A673 (cell line): ENCODE results near the gene TAOK3. TPM values are rescaled to one million over a fixed set of nuclear protein-coding genes. Genes with fewer than 3 reads are reported as not detected.

Experiments
- BruUV-seq: library from RNA; stranded (reverse); fragments of 400-500 nt; replicated peaks from 2 replicates; lab custom pipeline; 2021; lab: Mats Ljungman, UMichigan
- CTCF ChIA-PET: fragments of 300-600 bp; sonication (Branson Sonifier 250); formaldehyde crosslinking; loops from one replicate; lab custom pipeline; 2022; ENCODE audit warnings: antibody characterized with exemption; lab: Charles Lee
- POLR2A ChIA-PET: fragments of 300-600 bp; sonication (Branson Sonifier 250); formaldehyde crosslinking; loops from one replicate; lab custom pipeline; 2022; ENCODE audit warnings: antibody characterized with exemption; ENCODE audit not compliant: low non-redundant PET; lab: Charles Lee
- DNase-seq: peaks from one replicate; pipeline ENCODE4 v3.0.0-alpha.2; 2015; ENCODE audit warnings: low spot score
- H3K27ac ChIP-seq: fragments of 200-600 bp; sonication (generic); 2 replicates; pipeline ENCODE4 v1.5.1; 2016; ENCODE audit warnings: mixed run types, low read depth, mild to moderate bottlenecking, mixed read lengths, antibody characterized with exemption, low read length; ENCODE audit not compliant: poor library complexity, severe bottlenecking
- H3K27me3 ChIP-seq: fragments of 200-600 bp; sonication (generic); replicated peaks from 2 replicates; pipeline ENCODE4 v1.6.1; 2017; ENCODE audit warnings: mixed run types, low read depth, mild to moderate bottlenecking, mixed read lengths, antibody characterized with exemption, low read length; ENCODE audit not compliant: insufficient read depth, poor library complexity
- H3K36me3 ChIP-seq: fragments of 200-600 bp; sonication (generic); 2 replicates; pipeline ENCODE4 v1.6.1; 2016; ENCODE audit warnings: mixed run types, mild to moderate bottlenecking, mixed read lengths, antibody characterized with exemption, low read length; ENCODE audit not compliant: insufficient read depth, poor library complexity, severe bottlenecking
- H3K4me1 ChIP-seq: fragments of 200-600 bp; sonication (generic); 2 replicates; pipeline ENCODE4 v1.6.1; 2017; ENCODE audit warnings: mixed run types, mild to moderate bottlenecking, mixed read lengths, antibody characterized with exemption, low read length; ENCODE audit not compliant: insufficient read depth, poor library complexity, severe bottlenecking
- H3K4me3 ChIP-seq: fragments of 200-600 bp; sonication (generic); 2 replicates; pipeline ENCODE4 v1.5.1; 2016; ENCODE audit warnings: low read depth, mixed run types, mild to moderate bottlenecking, mixed read lengths, low read length; ENCODE audit not compliant: poor library complexity, severe bottlenecking
- H3K9me3 ChIP-seq: fragments of 200-600 bp; sonication (generic); 2 replicates; pipeline ENCODE4 v1.6.1; 2016; ENCODE audit warnings: mixed run types, low read depth, mild to moderate bottlenecking, mixed read lengths, antibody characterized with exemption, low read length; ENCODE audit not compliant: poor library complexity, severe bottlenecking
- EZH2 ChIP-seq: fragments of 200-600 bp; sonication (generic); IDR thresholded peaks from 2 replicates; pipeline ENCODE4 v1.6.1; 2017; ENCODE audit warnings: borderline replicate concordance, low read depth, mild to moderate bottlenecking, mixed read lengths, antibody characterized with exemption, low read length; ENCODE audit not compliant: poor library complexity, severe bottlenecking
- intact Hi-C: fragments of 100-400 bp; cut with micrococcal nuclease; formaldehyde crosslinking; loops from one replicate; pipeline ENCODE4 v1.10.0; 2022; ENCODE audit not compliant: unreplicated experiment
- total RNA-seq: library from RNA; stranded (reverse); gene quantifications from 2 replicates; pipeline ENCODE4 v1.2.3, GENCODE V29; 2021
- TF ChIP-seq, protein P1 (sequence below): fragments of 300-800, 200-600 bp; sonication (generic); conservative IDR thresholded peaks from 2 replicates; pipeline ENCODE4 v1.5.1; 2017; ENCODE audit warnings: low read depth, mild to moderate bottlenecking, antibody characterized with exemption, low read length, moderate library complexity, mixed read lengths

TAOK3 gene
- total RNA-seq, 1 experiment from 2014 or later: 48.9 TPM

DNA sequence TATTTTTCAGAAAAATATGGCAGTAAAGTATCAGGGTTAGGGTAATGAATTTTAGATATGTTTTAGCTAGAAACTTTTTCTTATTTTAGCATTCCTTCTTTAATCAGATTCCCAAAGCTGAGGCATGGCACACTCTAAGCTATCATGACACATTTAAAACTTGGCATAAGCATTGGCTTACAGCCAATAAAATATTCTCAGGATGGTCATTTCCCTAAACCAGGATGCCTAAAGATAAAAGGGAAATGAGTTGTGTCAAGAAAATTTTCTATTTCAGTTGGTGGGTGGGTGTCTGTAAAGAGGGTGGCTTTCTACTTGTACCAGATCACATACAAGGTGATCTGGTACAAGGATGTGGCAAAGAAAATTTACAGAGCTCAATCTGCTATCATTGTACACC lies 189.0 kb downstream of the TAOK3 start:
- no peaks in the 10 kb centered on the region for H3K27me3 ChIP-seq
- CTCF ChIA-PET: interaction anchor here (1.4 to 1.9 kb wide), 2 partner anchors 192 to 194 kb away, joined by 3 to 7 read pairs; partner anchors contain the start of gene SUDS3
- no peaks in the 10 kb centered on the region for H3K4me1 ChIP-seq
- H3K4me3 ChIP-seq: no peak overlapping the region
- no peak for TF ChIP-seq EZH2
- TF ChIP-seq, protein P1, sequence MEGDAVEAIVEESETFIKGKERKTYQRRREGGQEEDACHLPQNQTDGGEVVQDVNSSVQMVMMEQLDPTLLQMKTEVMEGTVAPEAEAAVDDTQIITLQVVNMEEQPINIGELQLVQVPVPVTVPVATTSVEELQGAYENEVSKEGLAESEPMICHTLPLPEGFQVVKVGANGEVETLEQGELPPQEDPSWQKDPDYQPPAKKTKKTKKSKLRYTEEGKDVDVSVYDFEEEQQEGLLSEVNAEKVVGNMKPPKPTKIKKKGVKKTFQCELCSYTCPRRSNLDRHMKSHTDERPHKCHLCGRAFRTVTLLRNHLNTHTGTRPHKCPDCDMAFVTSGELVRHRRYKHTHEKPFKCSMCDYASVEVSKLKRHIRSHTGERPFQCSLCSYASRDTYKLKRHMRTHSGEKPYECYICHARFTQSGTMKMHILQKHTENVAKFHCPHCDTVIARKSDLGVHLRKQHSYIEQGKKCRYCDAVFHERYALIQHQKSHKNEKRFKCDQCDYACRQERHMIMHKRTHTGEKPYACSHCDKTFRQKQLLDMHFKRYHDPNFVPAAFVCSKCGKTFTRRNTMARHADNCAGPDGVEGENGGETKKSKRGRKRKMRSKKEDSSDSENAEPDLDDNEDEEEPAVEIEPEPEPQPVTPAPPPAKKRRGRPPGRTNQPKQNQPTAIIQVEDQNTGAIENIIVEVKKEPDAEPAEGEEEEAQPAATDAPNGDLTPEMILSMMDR: no peak
- intact Hi-C loops: no loop called here
- no peak overlapping the region for H3K27ac ChIP-seq
- no peak for DNase-seq
- no TSS peak for BruUV-seq
- no peaks in the 10 kb centered on the region for H3K9me3 ChIP-seq
- H3K36me3 ChIP-seq: peaks cover 4% of the 10 kb centered on the region
- POLR2A ChIA-PET: no interaction called here

- no peak overlapping the region for H3K27ac ChIP-seq
- H3K4me3 ChIP-seq: no peak overlapping the region
- H3K27me3 ChIP-seq: no peaks in the 10 kb centered on the region
- no peaks in the 10 kb centered on the region for H3K9me3 ChIP-seq
- H3K4me1 ChIP-seq: no peaks in the 10 kb centered on the region
- H3K36me3 ChIP-seq: peaks cover 4% of the 10 kb centered on the region
- POLR2A ChIA-PET: no interaction called here
- intact Hi-C loops: no loop called here
- DNase-seq: no peak
- no peak for TF ChIP-seq EZH2
- TF ChIP-seq, protein P1: no peak
- no TSS peak for BruUV-seq
- CTCF ChIA-PET: interaction anchor here (1.9 kb wide), 1 partner anchor 193 kb away, joined by 7 read pairs; the partner anchor contains the start of gene SUDS3
Measured at GRCh38 chr12:118183155-118183554, 189.6 kb downstream of the TAOK3 start.

DNA sequence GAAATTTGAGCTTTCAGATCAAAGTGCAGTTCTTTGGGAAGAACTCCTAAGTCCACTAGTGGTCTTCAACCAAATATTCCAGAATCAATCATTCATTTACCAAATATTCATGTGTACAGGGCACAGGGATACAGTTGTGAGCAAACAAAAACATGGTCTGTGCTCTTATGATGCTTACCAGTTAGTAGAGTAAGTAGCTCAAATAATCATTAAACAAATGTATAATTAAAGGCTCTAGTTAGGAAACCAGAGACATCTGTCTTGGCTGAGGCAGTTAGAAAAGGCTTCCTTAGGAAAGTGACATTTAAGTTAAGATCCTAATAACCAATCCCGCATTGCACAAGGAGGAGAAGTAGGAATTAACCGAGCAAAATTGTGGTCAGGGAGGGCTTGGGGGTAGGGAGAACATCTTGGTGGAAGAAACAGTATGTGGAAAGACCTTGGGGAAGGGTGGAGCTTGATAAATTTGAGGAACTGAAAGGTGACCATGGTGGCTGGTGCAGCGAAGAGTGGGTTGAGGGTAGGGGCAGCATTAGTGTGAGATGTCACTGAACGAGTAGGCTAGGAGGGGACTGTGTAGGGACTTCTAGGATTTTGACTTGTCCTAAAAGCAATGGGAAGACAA lies 196.8 kb downstream of the TAOK3 start:
- ChIA-PET CTCF (interaction anchor here (0.5 kb wide), 1 partner anchor 1421 kb away, joined by 3 read pairs; no protein-coding TSS in a partner anchor), POLR2A (no interaction called here)
- no peaks in the 10 kb centered on the region for H3K27me3 ChIP-seq
- H3K9me3 ChIP-seq: no peaks in the 10 kb centered on the region
- peaks cover 20% of the 10 kb centered on the region for H3K36me3 ChIP-seq
- TF ChIP-seq, protein P1: no peak
- no peak for TF ChIP-seq EZH2
- H3K4me1 ChIP-seq: no peaks in the 10 kb centered on the region
- BruUV-seq: no TSS peak
- H3K27ac ChIP-seq: no peak overlapping the region
- no peak for DNase-seq
- intact Hi-C loops: no loop called here
- no peak overlapping the region for H3K4me3 ChIP-seq
